Measurements from ENCODE around the gene FBXO40.
"Not testable (repeated sequence)": the region's sequence is repeated elsewhere in the genome, so short reads cannot be mapped to it uniquely, and the experiment has no call there.

The FBXO40 gene, protein sequence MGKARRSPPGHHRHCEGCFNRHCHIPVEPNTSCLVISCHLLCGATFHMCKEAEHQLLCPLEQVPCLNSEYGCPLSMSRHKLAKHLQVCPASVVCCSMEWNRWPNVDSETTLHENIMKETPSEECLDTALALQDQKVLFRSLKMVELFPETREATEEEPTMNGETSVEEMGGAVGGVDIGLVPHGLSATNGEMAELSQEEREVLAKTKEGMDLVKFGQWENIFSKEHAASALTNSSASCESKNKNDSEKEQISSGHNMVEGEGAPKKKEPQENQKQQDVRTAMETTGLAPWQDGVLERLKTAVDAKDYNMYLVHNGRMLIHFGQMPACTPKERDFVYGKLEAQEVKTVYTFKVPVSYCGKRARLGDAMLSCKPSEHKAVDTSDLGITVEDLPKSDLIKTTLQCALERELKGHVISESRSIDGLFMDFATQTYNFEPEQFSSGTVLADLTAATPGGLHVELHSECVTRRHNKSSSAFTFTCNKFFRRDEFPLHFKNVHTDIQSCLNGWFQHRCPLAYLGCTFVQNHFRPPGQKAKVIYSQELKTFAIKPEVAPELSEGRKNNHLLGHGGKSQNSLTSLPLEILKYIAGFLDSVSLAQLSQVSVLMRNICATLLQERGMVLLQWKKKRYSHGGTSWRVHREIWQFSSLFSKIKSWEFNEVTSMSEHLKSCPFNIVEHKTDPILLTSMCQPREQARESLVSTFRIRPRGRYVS

DNA sequence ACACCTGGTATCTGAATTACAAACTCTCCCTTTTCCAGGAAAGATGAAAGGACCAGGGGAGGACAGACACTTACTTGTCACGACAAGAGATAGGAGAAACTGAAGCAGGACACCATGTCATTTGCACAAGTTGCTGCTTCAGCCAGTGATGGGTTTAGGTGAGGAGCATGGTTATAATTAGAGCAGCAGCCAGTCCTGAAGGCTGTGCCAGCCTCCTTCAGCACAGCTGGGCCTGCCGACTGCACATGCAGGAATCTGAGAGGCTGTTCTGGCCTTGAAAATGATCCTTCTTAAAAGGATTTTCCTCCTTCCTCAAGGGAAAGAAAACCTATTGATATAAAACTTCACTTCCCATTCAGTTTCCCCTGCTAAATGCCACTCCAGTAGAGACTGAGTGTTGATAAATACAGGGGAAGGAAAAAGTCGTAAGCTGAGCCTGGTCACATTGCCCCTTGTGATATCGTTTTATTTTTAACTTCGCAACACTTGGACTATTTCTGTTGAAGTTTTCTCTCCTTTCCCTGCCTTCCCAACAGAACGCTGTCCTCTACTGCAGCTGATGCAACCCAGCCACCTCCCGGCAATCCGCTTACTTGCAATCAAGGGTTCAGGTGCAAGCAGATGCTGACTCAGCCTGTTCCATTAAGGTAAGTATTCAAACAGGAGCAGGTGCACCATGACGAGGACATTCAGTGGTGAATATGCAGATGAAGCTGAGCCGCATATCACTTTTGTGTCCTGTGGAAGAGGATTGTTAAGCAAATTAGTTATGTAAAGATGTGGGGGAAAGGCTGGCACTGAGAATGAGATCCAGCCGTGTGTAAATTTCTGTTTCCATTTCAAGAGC, at the start of gene FBXO40:
Gene FBXO40, plus strand, starts transcription at position 524 of the 847 bp plus-strand sequence. CDS start 27,197 bp downstream, outside the sequence.
- DNase-seq = no peak

DNA sequence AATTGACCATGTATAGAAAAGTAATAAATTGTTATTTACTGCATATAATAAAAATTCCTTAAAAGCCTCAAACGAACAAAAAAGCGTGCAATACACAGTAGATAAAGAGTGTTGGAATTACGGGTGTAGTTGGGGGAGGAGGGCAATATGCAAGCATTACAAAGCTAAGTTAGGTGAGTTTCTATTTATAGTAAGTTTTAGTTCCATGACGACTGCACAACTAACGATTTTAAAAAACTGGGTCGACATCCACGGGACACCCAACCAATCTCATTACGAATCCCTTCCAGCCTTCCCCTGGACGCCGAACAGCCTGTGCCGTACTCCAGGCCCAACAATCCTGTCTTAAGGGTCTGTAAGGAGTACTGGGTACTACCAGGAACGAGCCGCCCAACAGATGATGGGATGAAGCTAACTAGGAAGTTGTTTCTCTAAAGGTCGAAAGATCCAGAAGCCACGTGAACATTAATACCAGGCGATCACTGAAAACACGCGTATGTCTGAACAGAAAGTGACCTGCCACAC, 48.1 kb upstream of the FBXO40 start:
- no peak for DNase-seq

DNA sequence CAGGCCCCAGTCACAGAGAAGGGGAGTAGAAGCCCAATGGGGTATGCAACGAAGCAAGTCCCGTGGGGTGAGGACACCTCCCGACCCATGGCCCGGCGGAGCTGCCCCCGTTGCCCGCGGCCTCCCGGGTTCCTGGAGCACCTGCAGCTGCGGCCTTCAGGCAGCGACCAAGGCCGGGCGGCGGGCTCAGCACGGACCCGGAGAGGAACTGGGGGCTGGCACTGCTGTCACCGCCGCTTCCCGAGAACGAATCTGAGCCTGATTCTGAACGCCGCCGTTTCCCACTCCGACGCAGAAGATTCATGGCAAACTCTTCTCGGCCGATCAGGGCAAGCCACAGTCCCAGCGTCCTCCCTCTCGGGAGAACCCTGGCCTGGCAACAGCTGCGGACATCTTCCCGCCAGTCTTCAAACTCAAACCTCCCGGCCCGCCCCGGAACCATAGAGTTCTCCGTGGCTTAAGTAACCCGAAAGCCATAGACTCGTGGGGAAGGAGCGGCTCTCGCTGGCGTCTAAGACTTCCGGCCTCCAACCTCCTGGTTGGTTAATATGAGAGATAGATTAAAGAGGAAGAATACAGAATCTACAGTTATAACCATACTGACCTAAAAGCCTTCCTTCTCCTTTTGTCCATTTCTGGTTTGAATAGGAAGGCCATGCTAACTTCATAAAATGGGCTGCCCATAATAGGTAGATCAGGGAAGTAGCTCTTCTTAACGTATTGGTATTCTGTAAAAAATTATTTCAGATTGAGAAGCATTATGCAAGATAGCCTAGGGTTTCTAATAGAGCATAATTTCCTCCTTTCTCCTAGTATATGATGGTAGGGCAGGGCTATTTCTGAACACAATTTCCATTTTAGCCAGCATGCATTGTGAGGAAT, 47.4 kb upstream of the FBXO40 start, which contains the start of gene POLQ:
Gene POLQ, minus strand, starts transcription at position 415 of the 882 bp plus-strand sequence. Its CDS starts 111 bp downstream, at position 304.
- peak; percentile 90 for DNase-seq

DNA sequence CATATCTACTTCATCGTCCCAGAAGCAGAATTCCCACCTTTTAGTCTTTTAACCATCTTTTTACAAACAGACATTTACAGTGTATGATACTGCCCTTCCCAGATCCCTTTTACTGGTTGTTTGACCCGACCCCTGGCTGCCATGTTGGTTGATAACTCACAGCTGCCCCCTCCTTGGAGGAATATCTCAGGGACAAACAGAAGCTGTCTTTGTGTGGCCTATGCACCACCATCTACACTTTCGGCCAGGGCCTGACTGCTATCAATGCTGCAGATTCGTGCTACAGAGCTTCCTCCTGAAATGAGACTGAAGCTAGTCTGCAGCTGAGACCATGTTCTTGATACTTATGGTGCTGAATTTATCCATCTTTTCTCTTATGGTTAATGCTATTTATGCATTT, 40.8 kb upstream of the FBXO40 start:
- DNase-seq = no peak

DNA sequence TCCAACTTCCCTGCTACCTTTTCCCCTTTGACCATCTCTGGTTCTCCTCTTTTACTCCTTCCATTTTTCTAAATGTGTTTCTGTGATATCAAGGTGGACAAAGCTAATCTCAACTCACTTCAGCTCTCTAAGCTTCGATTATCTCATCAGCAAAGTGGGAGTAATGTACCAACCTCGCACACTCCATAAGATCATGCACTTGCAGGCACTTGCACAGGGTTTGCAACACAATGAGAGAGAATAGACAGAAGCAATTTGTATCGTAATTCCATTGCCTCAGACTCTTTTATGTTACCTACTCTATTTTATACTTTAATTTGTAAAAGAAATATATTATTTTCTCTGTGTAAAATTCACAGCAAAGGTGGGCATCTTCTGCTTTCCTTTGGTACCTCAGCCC, 40.4 kb upstream of the FBXO40 start:
- DNase-seq = no peak

DNA sequence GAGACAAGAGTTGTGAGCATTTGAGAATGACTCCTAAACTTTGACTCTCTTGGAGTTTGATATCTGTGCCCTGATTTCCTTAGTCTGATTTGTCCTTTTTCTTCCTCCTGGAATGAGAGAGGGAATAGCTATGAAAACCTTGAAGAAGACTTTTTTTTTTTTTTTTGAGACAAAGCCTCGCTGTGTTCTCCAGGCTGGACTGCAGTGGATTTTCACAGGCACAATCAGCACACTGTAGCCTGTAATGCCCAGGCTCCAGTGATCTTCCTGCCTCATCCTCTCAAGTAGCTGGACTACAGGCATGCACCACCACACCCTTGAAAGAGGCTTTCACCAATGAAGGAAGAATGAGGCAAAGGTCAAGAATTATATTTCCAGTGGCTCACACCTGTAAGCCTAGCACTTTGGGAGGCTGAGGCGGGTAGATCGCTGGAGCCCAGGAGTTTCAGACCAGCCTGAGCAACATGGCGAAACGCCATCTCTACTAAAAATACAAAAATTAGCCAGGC, 35.7 kb upstream of the FBXO40 start:
- DNase-seq = no peak

DNA sequence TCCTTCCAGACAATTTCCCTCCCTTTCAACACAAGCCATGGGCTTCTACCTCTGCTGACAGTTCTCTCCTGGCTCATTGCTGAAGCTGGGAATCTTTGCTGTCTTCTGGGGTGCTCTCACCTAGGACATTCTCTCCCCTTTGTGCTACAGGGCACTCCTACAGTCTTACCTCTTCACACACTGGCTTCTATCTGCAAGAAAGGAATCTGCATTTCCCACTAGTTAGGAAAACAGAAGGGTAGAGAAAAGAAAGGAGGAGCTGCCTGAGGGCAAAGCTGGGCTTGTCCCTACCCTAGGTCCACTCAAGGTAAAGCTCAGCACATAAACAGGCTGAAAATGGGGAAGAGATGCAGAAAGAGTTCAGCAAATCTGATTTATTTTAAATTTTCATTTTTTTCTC, 31.0 kb upstream of the FBXO40 start:
- no peak for DNase-seq

DNA sequence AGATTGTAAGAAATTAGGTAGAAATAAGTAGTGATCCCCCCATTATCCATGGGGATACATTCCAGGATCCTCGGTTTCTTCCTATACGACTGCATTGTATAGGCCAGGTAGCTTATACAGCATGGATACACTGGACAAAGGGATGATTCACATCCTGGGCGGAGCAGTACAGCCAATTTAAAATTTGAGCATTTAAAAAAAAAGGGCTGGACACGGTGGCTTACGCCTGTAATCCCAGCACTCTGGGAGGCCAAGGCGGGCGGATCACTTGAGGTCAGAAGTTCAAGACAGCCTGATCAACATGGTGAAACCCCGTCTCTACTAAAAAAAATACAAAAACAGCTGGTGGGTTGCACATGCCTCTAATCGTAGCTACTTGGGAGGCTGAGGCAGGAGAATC, 26.4 kb upstream of the FBXO40 start:
- no peak for DNase-seq

DNA sequence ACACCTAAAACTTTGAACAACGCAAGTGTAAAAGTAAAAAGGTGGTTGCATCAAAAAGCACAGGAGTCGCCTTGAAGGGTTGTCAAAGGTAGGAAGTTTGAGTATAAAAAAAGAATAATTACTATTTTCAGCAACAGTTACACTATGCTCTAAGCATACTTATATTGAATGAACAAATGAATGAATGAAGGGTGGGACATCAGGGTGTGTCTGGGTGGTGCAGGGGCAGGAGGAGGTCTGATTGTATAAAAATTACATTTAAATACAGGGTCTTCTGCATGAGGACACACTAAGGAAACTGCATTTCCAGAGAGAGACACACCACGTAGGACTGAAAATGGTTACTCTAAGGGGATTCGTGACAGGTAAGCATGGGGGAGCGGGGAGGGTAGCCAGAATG, 25.5 kb upstream of the FBXO40 start, which contains the start of gene ARGFX:
Gene ARGFX, plus strand, starts transcription at position 301 of the 400 bp plus-strand sequence. CDS start 2,765 bp downstream, outside the sequence.
- DNase-seq = no peak

DNA sequence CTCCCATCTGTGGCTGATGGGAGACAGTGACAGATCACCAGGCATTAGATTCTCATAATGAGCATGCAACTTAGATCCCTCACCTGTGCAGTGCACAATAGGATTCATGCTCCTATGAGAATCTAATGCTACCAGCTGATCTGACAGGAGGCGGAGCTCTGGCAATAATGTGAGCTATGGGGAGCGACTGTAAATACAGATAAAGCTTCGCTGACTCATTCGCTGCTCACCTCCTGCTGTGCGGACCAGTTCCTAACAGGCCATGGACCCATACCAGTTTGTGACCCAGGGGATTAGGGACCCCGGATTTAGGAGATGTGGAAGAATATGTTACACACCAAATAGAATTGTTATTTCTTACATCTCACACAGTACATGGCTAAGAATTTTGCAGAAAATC, 18.7 kb upstream of the FBXO40 start:
- no peak for DNase-seq

DNA sequence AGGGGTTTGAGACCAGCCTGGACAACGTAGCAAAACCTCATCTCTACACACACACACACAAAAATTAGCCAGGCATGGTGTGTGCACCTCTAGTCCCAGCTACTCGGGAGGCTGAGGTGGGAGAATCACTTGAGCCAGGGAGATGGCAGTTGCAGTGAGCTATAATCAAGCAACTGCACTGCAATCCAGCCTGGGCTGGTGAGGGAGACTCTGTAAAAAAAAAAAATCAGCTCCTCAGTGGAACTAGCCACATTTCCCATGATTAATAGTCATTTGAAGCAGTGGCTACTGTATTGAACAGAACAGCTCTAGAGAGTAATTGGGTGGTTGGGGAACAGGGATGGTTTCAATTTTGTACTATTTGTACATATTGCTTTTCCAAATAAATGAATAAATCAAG, 11.5 kb upstream of the FBXO40 start:
- DNase-seq = no peak

DNA sequence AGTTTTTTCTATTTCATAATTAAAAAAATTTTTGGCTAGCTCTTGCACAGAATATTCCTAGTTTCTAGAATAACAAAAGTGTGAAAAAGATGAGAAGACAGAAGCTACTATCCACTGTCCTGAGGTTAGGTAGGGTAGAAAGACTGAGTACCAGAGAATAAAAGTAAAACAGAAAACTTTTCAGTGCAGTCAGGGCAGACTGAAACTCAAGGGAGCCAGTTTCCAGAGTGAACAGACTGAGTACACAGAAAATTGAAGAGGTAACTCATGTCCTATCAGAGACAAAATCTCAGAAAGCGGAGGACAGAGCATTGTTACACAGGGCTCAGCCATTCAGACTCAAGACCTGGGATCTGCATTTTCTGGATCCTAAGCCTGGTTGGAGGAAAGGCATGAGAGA, 8.8 kb upstream of the FBXO40 start:
- DNase-seq = no peak

DNA sequence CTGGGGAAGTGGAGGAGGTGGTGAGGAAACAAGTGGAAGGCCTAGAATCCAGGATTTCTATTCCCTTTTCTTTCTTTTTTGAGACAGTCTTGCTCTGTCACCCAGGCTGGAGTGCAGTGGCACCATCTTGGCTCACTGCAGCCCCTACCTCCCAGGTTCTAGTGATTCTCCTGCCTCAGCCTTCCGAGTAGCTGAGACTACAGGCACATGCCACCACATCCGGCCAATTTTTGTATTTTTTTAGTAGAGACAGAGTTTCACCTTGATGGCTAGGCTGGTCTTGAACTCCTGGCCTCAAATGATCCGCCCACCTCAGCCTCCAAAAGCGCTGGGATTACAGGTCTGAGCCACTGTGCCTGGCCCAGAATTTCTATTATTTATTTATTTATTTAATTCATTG, 627 bp downstream of the FBXO40 start:
- DNase-seq = not testable (repeated sequence)

DNA sequence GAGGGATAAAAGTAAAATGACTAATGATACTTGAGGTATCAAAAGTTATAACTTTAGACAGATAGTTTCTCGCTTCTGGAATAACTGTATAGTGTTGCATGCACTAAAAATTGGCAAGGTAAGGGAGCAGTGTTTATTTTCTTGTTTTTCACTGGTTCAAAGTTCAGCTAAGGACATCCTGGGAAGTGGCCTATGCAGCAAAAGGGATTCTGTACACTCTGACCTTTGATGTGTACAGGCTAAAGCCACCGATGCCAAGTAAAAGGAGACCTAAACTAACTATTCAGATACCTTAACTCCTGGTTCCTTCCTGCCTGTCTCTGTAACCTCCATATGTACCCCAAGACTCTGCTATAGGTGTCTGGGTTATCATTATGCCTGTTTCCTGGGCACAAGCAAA, 1.7 kb downstream of the FBXO40 start:
- DNase-seq = no peak

DNA sequence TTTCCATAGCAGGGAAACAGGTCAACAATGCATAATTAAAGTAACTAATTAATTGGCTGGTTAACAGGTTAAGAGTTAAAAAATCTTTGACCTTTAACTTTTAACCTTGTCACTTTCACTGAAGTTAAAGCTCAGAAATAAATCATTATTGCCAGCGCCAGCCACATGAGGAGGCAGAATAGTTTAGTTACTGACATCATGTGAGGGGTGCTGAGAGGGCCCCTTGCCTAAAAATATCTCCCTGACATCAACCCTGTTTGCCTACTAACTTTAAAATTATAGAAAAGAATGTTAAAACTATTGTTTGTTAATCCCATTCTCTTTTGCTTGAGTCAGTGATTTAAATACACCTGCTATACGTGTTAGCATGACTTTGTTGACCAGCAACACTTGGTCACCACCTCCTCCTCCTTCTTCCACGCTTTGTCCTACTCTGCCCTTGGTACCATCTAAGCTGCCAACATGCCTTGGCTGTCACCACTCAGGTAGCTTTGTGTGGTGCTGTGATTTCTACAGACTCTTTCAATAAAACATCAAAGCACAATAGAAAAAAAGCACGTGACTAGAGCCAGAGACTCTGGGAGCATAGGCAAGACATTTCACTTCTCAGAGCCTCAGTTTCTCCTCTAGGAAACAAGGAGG, 2.7 kb downstream of the FBXO40 start:
- DNase-seq = no peak

DNA sequence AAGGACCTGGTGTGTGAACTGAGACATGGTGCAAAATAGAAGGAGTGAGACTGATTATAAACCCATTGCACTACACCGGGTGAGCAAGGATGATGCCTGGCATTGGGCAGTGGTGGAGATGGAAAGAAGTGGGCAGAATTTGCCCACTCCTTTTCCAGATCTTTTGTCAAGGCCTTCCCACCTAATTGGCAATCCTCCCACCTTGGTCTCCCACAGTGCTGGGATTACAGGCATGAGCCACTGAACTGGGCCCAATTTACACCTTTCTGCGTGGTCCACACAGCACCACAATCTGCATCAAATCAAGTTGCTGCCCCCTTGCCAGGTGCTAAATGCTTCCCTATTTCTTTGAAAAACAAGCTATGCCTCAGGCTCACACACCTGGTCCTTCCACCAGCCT, 5.4 kb downstream of the FBXO40 start:
- DNase-seq = no peak

DNA sequence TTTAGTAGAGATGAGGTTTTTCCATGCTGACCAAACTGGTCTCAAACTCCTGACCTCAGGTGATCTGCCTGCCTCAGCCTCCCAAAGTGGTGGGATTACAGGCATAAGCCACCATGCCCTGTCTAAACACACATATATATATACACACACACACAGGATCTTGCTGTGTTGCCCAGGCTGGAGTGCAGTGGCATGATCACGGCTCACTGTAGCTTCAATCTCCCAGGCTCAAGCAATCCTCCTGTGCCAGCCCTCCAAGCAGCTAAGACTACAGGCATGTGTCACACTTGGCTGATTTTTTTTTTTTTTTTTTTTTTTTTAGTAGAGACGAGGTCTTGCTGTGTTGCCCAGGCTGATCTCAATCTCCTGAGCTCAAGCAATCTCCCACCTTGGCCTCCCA, 6.7 kb downstream of the FBXO40 start:
- DNase-seq = not testable (repeated sequence)

DNA sequence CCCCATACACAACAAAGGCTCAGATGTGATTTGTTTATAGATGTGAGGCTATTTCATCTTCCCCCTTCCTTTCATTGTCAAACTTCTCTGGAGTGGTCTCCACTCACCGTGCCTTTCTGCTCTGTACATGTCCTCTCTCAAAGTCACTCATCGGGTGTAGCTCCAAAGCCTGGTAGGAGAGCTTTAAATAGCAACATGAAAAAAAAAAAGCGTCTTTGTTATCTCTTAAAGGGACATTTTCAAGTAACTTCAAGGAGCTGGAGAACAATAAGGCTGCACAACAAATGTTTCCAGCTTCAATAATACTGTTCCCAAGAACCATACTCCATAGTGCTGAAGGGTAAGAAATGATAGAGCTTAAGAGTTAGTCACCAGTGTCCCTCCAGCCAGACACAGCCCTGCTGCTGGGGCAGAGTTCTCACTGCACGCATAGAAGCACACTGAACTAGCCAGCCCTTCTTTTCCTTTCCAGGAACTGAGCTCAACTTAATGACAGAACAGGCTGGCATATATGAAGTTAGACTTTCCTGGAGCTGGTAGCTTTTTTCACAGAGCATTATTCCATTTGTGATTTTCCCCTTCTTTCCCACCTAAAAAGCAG, 8.1 kb downstream of the FBXO40 start:
- DNase-seq = no peak

DNA sequence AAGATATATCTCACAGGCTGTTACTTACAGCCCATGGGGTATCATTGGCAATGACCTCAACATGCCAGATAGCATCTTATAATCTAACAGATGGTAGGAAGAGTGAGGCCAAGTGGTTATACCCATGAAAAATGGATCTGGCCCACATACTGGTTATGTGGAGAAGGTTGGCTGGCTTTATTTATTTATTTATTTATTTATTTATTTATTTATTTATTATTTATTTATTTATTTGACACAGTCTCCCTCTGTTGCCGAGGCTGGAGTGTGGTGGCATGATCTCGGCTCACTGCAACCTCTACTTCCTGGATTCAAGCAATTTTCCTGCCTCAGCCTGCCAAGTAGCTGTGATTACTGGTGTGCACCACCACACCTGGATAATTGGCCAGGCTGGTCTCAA, 11.6 kb downstream of the FBXO40 start:
- no peak for DNase-seq

DNA sequence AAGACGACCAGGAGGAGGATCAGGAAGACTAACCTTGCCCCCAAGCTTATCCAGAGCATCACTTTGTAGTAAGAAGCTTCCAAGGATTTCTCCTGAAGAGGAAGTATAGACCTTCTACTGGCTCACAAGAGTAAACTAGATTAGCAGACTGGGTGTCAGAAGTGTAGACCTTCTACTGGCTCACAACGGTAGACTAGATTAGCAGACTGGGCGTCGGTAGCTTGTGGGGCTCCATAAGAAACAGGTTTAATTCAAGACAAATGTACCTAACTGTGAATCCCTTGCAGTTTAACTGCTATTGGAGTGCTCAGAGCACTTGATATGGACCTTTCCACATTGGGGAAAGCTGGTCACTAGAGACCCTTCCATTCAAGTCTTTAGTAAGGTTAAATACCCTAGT, 12.9 kb downstream of the FBXO40 start:
- no peak for DNase-seq

DNA sequence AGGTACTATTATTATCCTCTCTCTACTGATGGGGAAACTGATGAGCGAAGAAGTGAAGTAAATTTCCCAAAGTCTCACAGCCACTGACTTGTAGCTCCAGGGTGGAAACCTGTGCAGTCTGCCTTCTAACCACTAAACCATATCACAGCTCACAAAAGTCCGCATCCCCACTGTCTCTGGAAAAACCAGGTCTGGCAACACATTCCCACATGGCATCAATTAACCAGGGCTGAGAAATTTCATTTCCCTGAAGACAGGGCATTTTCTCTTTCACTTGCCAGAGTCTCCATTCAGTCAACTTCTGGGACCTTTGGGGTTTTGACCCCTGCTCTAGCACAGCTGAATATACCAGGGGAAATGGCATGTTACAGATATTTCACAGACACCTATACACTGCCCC, 26.5 kb downstream of the FBXO40 start:
- DNase-seq = no peak

Measured in CD4-positive, alpha-beta T cell treated with Interleukin-1 beta for 1 hour (primary cell).